ENCODE measurements around the gene OXT. TPM values are rescaled to one million over a fixed set of nuclear protein-coding genes. Genes with fewer than 3 reads are reported as not detected.

The OXT gene
- total and polyA plus RNA-seq, 7 donors, result 0.12 to 0.73 (median 0.17) TPM; not detected in 4

DNA sequence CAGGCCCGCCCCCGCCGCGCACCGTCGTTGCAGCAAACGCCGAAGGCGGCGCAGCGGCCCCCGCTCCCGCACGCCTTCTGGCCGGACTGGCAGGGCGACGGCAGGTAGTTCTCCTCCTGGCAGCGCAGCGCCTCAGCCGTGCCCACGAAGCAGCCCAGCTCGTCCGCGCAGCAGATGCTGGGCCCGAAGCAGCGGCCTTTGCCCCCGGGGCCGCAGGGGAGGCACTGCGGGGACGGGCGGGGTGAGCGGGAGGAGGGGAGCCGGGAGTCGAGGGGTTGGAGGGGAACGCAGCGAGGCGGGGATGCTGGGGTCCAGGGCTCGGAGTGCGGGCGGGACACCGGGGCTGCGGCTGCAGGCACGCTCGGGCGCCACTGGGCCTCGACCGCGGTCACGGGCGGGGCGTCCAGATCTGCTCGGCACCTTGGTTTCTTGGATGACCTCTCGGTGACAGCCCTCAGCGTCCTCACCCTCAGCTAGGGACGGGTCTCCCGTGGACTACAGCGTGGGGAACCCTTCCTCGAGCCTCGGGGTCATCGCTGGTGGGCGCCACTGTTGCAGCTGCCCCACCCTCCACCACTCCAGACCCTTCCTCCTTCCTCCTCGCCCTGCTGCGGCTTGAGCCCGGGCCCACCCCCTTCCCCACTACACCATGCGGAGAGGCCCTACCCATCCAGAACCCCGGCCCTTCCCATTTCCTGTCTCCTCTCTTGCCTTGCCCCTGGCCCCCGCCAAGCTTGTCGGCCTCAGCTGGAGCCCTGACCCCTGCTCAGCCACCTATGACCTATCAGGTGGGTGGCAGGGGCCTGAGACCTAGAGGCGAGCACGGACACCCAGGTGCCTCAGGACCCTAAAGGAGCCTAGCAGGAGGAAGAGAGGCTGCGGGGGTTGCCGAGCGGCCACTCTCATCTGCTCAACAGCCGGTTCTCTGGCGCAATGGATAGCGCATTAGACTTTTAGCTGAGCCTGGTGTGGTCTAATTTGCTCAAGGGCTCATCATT lies 11.8 kb downstream of the OXT start:
- DNase-seq (no peak), ATAC-seq (no peak)
- Histone ChIP-seq H3K9me3 (no peaks in the 10 kb centered on the region), H3K27ac (no peak overlapping the region), H3K27me3 (ENCODE audit: insufficient read depth in 3 of 3, low read length in 2 of 3) (peaks cover 0 to 37% (median 21%) of the 10 kb centered on the region in 3 donors), H3K4me3 (peak overlapping the region; percentile 41), H3K36me3 (ENCODE audit: insufficient read depth in 1 of 2, low read depth in 1 of 2) (no peaks in the 10 kb centered on the region), H3K4me1 (peaks cover 8% of the 10 kb centered on the region)
- WGBS, 3 donors, result 18 to 30% (median 25%) methylated on average over 51 to 76 of the region's 76 CpGs
- intact Hi-C loops (cut with DNase I), result no loop called here
- TF ChIP-seq CTCF (IDR thresholded peaks at IDR 0.05), result no peak

GRCh38 chr20:3084283-3084985 lies 13.0 kb downstream of the OXT start, which contains the start of gene AVP:
TSS of gene AVP (minus strand) at chr20:3084724. CDS start at chr20:3084674, 50 bp downstream.
- 84 to 91% (median 88%) methylated on average over 28 of the region's 28 CpGs for WGBS, 3 donors
- DNase-seq (no peak), ATAC-seq (no peak)
- TF ChIP-seq CTCF (IDR thresholded peaks at IDR 0.05), result no peak
- intact Hi-C loops (cut with DNase I), result no loop called here
- Histone ChIP-seq H3K36me3 (ENCODE audit: insufficient read depth in 1 of 2, low read depth in 1 of 2) (no peaks in the 10 kb centered on the region), H3K27ac (no peak within 1 kb of the TSS), H3K27me3 (ENCODE audit: insufficient read depth in 3 of 3, low read length in 2 of 3) (peaks cover 0 to 37% (median 21%) of the 10 kb centered on the region in 3 donors), H3K9me3 (no peaks in the 10 kb centered on the region), H3K4me3 (no peak within 1 kb of the TSS), H3K4me1 (peaks cover 8% of the 10 kb centered on the region)

GRCh38 chr20:3084986-3085360 lies 13.6 kb downstream of the OXT start:
- WGBS, 3 donors, result 83 to 86% (median 86%) methylated on average over 7 of the region's 7 CpGs
- Histone ChIP-seq H3K27me3 (ENCODE audit: insufficient read depth in 3 of 3, low read length in 2 of 3) (peaks cover 0 to 41% (median 21%) of the 10 kb centered on the region in 3 donors), H3K27ac (no peak overlapping the region), H3K9me3 (no peaks in the 10 kb centered on the region), H3K4me3 (no peak overlapping the region), H3K4me1 (peaks cover 8% of the 10 kb centered on the region), H3K36me3 (ENCODE audit: insufficient read depth in 1 of 2, low read depth in 1 of 2) (no peaks in the 10 kb centered on the region)
- intact Hi-C loops (cut with DNase I), result no loop called here
- no peak for DNase-seq
- no peak for TF ChIP-seq CTCF (IDR thresholded peaks at IDR 0.05)
- no peak for ATAC-seq

- Histone ChIP-seq H3K27ac (no peak overlapping the region), H3K27me3 (ENCODE audit: insufficient read depth in 3 of 3, low read length in 2 of 3) (peaks cover 0 to 47% (median 21%) of the 10 kb centered on the region in 3 donors), H3K4me1 (peaks cover 4% of the 10 kb centered on the region), H3K4me3 (no peak overlapping the region), H3K9me3 (no peaks in the 10 kb centered on the region), H3K36me3 (ENCODE audit: insufficient read depth in 1 of 2, low read depth in 1 of 2) (no peaks in the 10 kb centered on the region)
- ATAC-seq (no peak), DNase-seq (no peak)
- intact Hi-C loops (cut with DNase I), result no loop called here
- 92 to 96% (median 94%) methylated on average over 7 to 8 of the region's 8 CpGs for WGBS, 3 donors
- no peak for TF ChIP-seq CTCF (IDR thresholded peaks at IDR 0.05)
Observed at GRCh38 chr20:3085571-3086072, 14.2 kb downstream of the OXT start.

Data from psoas muscle (tissue), 8 donors.